Stimulated activated CD8-positive, alpha-beta memory T cell treated with anti-CD3 and anti-CD28 coated beads, Interleukin-7, amount 100 ng/mL, for 4 hours (primary cell): Measurements from ENCODE around the gene PRAMEF27.
"Not testable (repeated sequence)": the region's sequence is repeated elsewhere in the genome, so short reads cannot be mapped to it uniquely, and the experiment has no call there.

Source experiments
- DNase-seq, 2 donors: peaks; one replicate each; pipeline ENCODE4 v3.0.0-alpha.2; 2020; ENCODE audit warnings: low read depth in 2 of 2

Gene PRAMEF27

DNA sequence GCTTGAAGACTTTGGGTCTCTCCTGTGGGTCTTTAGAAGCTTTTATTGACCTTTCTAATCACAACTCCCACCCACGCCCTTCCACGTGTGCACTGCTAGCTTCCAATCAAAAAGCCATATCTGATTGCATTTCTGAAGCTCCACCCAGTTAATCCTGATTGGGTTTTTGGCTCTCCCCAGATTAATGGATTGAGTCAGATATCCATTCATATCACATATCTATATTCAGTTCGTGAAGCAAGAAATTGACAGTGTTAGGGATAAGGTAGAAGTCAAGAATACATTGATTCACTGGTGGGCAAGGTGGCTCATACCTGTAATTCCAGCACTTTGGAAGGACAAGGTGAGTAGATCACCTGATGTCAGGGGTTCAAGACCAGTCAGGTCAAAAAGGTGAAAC, at the start of gene PRAMEF27:
PRAMEF27 (minus strand) TSS at position 101 of the 400 bp plus-strand sequence. CDS start 2,916 bp downstream, outside the sequence.
- not testable (repeated sequence) for DNase-seq

DNA sequence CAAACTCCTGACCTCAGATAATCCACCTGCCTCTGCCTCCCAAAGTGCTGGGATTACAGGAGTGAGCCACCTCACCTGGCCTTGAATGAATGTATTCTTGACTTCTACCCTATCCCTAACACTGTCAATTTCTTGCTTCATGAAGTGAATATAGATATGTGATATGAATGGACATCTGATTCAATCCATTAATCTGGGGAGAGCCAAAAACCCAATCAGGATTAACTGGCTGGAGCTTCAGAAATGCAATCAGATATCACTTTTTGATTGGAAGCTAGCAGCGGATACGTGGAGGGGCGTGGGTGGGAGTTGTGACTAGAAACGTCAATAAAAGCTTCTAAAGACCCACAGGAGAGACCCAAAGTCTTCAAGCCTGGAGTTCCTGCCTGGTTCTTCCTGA, 14.1 kb upstream of the PRAMEF27 start, which contains the start of gene PRAMEF25:
PRAMEF25 (plus strand) TSS at position 301 of the 400 bp plus-strand sequence. CDS start 2,920 bp downstream, outside the sequence.
- DNase-seq, result not testable (repeated sequence)

GRCh38 chr1:13019846-13020245, 36.5 kb downstream of the PRAMEF27 start:
- DNase-seq, result not testable (repeated sequence)

DNA sequence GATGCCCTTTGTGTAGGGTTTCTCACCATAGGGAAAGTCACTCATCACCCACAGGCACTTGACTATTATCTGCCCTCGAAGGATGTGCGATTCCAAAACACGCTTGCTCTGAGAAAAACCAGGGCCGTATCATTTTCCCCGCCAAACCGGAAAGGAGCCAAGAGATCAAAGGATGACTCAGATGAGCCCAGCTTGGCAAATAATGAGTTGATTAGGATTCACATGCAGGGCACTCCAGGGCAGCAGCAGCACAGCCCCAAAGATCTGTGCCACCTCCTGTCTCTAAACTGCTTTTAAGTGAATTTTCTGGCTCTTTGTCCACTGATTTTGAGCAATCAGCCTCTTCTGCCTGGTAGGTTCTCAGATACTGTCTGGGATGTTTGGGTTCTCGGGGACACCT, 44.4 kb downstream of the PRAMEF27 start:
- not testable (repeated sequence) for DNase-seq

DNA sequence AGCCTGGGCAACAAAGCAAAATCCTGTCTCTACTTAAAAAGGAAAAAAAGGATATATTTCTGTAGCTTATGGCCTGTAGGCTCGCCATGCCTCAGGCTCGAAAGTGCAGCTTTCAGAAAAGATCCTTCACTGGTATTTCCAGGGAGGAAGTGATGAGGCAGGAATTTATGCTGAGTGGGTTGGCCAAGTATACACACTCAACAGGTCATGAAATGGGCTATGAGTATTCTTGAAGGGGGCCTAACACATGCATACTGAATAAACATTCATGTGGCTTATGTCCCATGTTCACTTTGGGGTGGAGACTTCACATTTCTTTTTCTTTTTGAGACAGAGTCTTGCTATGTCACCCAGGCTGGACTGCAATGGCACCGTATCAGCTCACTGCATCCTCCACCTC, 47.0 kb downstream of the PRAMEF27 start:
- DNase-seq, result not testable (repeated sequence)

GRCh38 chr1:13005732-13006131, 50.6 kb downstream of the PRAMEF27 start:
- not testable (repeated sequence) for DNase-seq
